WERI-Rb-1 (cell line): ENCODE measurements around the gene C5orf63.
"Not testable (repeated sequence)": the region's sequence is repeated elsewhere in the genome, so short reads cannot be mapped to it uniquely, and the experiment has no call there.

Experiments
- DNase-seq: peaks from one replicate; pipeline ENCODE4 v3.0.0-alpha.2; 2020
- H3K27ac ChIP-seq: fragments of 250-450 bp; sonication (Bioruptor Pico); 2 replicates; pipeline ENCODE4 v1.5.1; 2020; ENCODE audit warnings: mild to moderate bottlenecking, moderate library complexity
- H3K27me3 ChIP-seq: fragments of 250-450 bp; sonication (Bioruptor Pico); 2 replicates; pipeline ENCODE4 v1.5.1; 2021; ENCODE audit warnings: mild to moderate bottlenecking, low read depth, moderate library complexity; ENCODE audit not compliant: insufficient read depth, severe bottlenecking
- H3K36me3 ChIP-seq: fragments of 250-450 bp; sonication (Bioruptor Pico); 2 replicates; pipeline ENCODE4 v1.5.1; 2020; ENCODE audit warnings: mild to moderate bottlenecking, moderate library complexity
- H3K4me3 ChIP-seq: 2 replicates; pipeline ENCODE4 v1.5.1; 2011; ENCODE audit warnings: low read depth, mild to moderate bottlenecking, control low read depth, low read length
- H3K9me3 ChIP-seq: fragments of 250-450 bp; sonication (Bioruptor Pico); 2 replicates; pipeline ENCODE4 v1.5.1; 2021; ENCODE audit warnings: mild to moderate bottlenecking, moderate library complexity; ENCODE audit not compliant: severe bottlenecking
- TF ChIP-seq, protein P1 (sequence below): IDR thresholded peaks from 2 replicates; pipeline ENCODE4 v1.5.1; 2011; ENCODE audit warnings: low read depth, mild to moderate bottlenecking, control low read depth, inconsistent platforms, low read length

C5orf63 gene

DNA sequence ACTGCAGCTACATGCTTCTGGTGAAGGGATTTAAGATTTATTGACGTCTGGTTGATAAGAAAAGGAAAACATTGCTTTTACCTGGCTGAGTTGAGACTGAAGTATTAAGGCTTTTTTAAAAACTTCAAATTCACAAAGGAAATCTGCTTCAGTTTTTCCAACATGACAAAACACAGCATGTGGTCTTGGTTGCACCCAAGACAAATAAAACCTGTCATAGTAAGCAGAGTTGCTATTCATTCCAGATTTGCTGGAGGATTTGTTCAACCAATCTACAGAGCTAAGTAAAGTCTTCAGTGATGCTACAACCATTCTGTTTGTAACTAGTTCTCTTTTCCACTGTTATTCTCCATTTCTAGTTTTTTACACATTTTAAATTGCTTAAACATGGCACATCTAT, 11.3 kb downstream of the C5orf63 start:
- no peak overlapping the region for H3K4me3 ChIP-seq
- H3K27ac ChIP-seq: no peak overlapping the region
- no peak for DNase-seq
- H3K27me3 ChIP-seq: no peaks in the 10 kb centered on the region
- TF ChIP-seq, protein P1, sequence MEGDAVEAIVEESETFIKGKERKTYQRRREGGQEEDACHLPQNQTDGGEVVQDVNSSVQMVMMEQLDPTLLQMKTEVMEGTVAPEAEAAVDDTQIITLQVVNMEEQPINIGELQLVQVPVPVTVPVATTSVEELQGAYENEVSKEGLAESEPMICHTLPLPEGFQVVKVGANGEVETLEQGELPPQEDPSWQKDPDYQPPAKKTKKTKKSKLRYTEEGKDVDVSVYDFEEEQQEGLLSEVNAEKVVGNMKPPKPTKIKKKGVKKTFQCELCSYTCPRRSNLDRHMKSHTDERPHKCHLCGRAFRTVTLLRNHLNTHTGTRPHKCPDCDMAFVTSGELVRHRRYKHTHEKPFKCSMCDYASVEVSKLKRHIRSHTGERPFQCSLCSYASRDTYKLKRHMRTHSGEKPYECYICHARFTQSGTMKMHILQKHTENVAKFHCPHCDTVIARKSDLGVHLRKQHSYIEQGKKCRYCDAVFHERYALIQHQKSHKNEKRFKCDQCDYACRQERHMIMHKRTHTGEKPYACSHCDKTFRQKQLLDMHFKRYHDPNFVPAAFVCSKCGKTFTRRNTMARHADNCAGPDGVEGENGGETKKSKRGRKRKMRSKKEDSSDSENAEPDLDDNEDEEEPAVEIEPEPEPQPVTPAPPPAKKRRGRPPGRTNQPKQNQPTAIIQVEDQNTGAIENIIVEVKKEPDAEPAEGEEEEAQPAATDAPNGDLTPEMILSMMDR: no peak
- H3K9me3 ChIP-seq: no peaks in the 10 kb centered on the region
- no peaks in the 10 kb centered on the region for H3K36me3 ChIP-seq

DNA sequence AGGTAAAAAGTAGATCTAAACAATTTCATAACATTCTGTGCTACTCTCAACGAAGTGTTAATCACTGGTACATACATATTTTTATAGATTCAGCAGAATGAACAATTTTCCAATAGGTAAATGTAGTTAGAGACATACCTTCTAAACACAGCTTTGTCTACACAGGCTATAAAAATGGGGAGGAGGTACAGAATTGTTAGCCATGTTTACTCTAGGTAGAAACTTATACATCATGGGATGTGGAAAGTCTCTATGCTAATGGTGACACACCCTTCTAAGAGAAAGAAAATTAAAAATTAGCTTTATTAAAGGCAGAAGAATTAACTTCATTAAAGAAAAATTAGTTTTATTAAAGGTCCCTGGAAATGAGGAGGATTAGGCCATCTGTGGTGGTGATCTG, 11.8 kb downstream of the C5orf63 start:
- Histone ChIP-seq H3K36me3 (no peaks in the 10 kb centered on the region), H3K9me3 (no peaks in the 10 kb centered on the region), H3K4me3 (no peak overlapping the region), H3K27me3 (no peaks in the 10 kb centered on the region), H3K27ac (peak overlapping the region; percentile 11; the same call in 1 of the 2 replicates)
- no peak for DNase-seq
- TF ChIP-seq, protein P1: no peak

DNA sequence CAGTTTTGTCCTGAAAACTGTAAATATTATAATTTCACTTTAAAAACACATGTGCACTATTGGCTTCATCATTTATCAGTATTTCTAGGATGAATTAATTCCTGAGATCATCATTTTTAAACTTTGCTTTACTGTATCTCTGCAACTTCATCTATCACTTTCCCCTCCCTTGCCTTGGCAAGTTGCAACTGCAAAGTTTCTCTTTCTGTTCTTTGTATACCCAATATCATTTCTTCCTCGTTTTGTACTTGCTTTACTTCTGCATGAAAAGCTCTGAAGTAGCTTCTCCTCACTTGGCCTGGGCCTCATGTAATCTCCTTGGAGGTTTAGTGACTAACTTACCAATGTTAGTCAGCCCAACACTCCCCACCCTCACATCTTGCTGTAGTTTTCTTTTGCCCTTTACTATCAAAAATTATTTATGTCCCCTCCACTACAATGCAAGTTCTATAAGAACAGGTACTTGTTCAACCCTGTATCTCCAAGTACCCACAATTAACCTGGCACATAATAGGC, 12.8 kb downstream of the C5orf63 start:
- Histone ChIP-seq H3K27me3 (no peaks in the 10 kb centered on the region), H3K36me3 (no peaks in the 10 kb centered on the region), H3K27ac (peak overlapping the region; percentile 11; the same call in 1 of the 2 replicates), H3K9me3 (no peaks in the 10 kb centered on the region), H3K4me3 (no peak overlapping the region)
- TF ChIP-seq, protein P1: no peak
- DNase-seq: no peak

DNA sequence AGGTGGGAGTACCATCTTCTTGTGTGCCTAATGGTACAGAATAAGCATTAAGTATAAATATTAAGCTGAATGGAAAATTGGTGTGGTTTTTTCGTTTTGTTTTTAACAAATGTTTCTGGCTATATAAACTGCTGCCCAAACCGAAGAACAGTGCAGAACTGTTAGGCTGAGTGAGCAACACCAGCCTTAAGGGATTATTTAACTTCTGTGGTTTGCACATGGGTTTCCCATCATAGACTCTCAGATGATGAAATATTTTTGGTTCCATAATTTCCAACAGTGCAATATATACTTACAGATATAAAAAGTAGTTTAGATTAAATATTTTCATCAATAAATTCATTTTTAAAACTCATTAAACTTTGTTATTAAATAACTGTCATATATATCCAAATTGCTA, 16.4 kb downstream of the C5orf63 start:
- Histone ChIP-seq H3K9me3 (peaks cover 4% of the 10 kb centered on the region), H3K36me3 (no peaks in the 10 kb centered on the region), H3K27ac (no peak overlapping the region), H3K4me3 (no peak overlapping the region), H3K27me3 (no peaks in the 10 kb centered on the region)
- DNase-seq: no peak
- TF ChIP-seq, protein P1: no peak

DNA sequence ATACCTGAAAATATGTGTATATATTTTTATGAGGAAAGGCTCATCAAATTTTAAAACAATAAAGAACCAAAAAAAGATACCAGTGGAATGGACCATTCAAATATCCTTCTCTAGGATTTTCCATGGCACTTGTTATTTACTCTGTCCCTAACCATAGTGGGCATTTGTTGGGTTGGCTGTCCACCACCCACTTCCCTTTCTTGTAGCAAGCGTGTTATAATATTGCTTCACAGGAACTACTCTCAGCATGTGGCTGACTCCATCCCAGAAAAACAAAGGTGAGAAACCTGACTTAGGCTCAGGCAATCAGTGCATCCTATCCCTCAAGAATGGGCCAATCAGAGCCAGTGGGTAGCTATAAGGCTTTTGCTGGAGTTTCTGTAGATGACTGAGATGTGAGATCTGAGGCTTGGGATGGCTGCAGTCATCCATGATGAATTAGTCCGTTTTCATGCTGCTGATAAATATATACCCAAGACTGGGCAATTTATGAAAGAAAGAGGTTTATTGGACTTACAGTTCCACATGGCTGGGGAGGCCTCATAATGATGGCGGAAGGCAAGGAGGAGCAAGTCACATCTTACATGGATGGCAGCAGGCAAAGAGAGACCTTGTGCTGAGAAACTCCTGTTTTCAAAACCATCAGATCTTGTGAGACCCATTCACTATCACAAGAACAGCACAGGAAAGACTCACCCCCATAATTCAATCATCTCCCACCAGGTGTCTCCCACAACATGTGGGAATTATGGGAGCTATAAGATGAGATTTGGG, 17.2 kb downstream of the C5orf63 start:
- H3K27me3 ChIP-seq: no peaks in the 10 kb centered on the region
- no peak for DNase-seq
- H3K36me3 ChIP-seq: no peaks in the 10 kb centered on the region
- TF ChIP-seq, protein P1: no peak
- H3K27ac ChIP-seq: no peak overlapping the region
- peaks cover 4% of the 10 kb centered on the region for H3K9me3 ChIP-seq
- H3K4me3 ChIP-seq: no peak overlapping the region

DNA sequence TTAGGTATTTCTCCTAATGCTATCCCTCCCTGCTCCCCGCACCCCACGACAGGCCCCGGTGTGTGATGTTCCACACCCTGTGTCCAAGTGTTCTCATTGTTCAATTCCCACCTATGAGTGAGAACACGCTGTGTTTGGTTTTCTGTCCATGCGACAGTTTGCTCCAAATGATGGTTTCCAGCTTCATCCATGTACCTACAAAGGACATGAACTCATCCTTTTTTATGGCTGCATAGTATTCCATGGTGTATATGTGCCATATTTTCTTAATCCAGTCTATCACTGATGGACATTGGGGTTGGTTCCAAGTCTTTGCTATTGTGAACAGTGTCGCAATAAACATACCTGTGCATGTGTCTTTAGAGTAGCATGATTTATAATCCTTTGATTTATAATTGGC, 19.8 kb downstream of the C5orf63 start:
- not testable (repeated sequence) for H3K9me3 ChIP-seq, H3K27me3 ChIP-seq, H3K27ac ChIP-seq, H3K36me3 ChIP-seq, DNase-seq, H3K4me3 ChIP-seq
